Measurements from ENCODE around the gene GRIK4.

Gene GRIK4

DNA sequence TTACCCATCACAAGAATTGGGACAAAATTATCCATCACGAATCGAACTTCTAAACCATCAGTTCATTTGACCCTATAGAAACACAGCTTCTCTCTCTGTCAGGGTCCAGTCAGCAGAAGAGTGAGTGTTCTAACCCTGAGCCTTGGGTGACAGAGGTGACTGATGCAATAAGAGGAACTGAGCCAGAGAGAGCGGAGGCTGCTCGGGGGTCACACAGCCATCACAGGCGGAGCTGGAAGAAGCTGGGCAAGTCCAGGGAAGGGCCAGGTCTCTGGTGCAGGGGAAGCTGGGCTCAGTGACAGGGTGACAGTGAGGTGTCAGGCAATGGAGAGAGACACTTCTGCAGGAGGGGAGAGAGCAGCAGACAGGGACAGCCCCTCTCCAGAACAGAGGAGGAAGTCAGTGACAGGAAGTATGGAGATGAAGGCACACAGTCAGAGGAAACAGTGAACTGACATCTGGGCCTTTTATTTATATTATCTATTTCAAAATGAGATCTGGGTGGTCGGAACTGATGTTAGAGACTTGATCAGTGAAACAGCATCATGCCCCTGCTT lies 328.4 kb downstream of the GRIK4 start:
- H3K27ac ChIP-seq (ENCODE audit: low read depth, low read length, poor library complexity, severe bottlenecking): no peak overlapping the region
- no peak overlapping the region for H3K9ac ChIP-seq (ENCODE audit: low read length)
- H3K4me3 ChIP-seq (ENCODE audit: low read depth, low read length, poor library complexity, severe bottlenecking): no peak overlapping the region
- H2AFZ ChIP-seq (ENCODE audit: low read length): no peak overlapping the region
- no peaks in the 10 kb centered on the region for H3K9me3 ChIP-seq (ENCODE audit: low read length)
- H3K36me3 ChIP-seq (ENCODE audit: insufficient read depth, low read length): no peaks in the 10 kb centered on the region
- no peaks in the 10 kb centered on the region for H3F3A ChIP-seq (ENCODE audit: insufficient read depth, low read length)
- H3K79me2 ChIP-seq (ENCODE audit: insufficient read depth, low read length): no peaks in the 10 kb centered on the region
- H3K27me3 ChIP-seq (ENCODE audit: insufficient read depth, low read length): no peaks in the 10 kb centered on the region
- no peak overlapping the region for H3K4me2 ChIP-seq (ENCODE audit: low read length)
- no peaks in the 10 kb centered on the region for H3K9me2 ChIP-seq (ENCODE audit: low read depth, low read length)
- TF ChIP-seq, protein P1, sequence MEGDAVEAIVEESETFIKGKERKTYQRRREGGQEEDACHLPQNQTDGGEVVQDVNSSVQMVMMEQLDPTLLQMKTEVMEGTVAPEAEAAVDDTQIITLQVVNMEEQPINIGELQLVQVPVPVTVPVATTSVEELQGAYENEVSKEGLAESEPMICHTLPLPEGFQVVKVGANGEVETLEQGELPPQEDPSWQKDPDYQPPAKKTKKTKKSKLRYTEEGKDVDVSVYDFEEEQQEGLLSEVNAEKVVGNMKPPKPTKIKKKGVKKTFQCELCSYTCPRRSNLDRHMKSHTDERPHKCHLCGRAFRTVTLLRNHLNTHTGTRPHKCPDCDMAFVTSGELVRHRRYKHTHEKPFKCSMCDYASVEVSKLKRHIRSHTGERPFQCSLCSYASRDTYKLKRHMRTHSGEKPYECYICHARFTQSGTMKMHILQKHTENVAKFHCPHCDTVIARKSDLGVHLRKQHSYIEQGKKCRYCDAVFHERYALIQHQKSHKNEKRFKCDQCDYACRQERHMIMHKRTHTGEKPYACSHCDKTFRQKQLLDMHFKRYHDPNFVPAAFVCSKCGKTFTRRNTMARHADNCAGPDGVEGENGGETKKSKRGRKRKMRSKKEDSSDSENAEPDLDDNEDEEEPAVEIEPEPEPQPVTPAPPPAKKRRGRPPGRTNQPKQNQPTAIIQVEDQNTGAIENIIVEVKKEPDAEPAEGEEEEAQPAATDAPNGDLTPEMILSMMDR (IDR thresholded peaks at IDR 0.05; ENCODE audit: low read length): no peak
- TF ChIP-seq EZH2 (IDR thresholded peaks at IDR 0.05; ENCODE audit: borderline replicate concordance, low read length): no peak
- H4K20me1 ChIP-seq (ENCODE audit: insufficient read depth, low read length): no peaks in the 10 kb centered on the region
- no peaks in the 10 kb centered on the region for H3K4me1 ChIP-seq (ENCODE audit: insufficient read depth, low read length, severe bottlenecking)

DNA sequence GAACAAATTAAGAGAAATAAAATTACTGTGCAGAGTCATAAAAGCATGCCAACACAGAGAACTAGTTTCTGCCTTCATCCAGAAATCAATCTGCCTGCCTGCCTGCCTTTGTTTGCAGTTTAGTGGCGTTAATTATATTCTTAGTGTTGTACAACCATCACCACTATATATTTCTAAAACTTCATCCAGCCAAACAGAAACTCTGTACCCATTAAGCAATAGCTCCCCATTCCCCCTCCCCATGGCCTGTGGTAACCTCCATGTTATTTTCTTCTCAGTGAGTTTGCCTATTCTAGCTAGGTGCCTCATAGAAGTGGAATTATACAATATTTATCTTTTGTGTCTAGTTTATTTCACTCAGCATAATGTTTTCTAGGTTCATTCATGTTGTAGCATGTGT lies 329.1 kb downstream of the GRIK4 start:
- Histone ChIP-seq H3K4me2 (ENCODE audit: low read length) (no peak overlapping the region), H3K36me3 (ENCODE audit: insufficient read depth, low read length) (no peaks in the 10 kb centered on the region), H3K9me3 (ENCODE audit: low read length) (no peaks in the 10 kb centered on the region), H3K79me2 (ENCODE audit: insufficient read depth, low read length) (no peaks in the 10 kb centered on the region), H3F3A (ENCODE audit: insufficient read depth, low read length) (no peaks in the 10 kb centered on the region), H3K9me2 (ENCODE audit: low read depth, low read length) (no peaks in the 10 kb centered on the region), H3K4me3 (ENCODE audit: low read depth, low read length, poor library complexity, severe bottlenecking) (no peak overlapping the region), H2AFZ (ENCODE audit: low read length) (no peak overlapping the region), H3K27ac (ENCODE audit: low read depth, low read length, poor library complexity, severe bottlenecking) (no peak overlapping the region), H4K20me1 (ENCODE audit: insufficient read depth, low read length) (no peaks in the 10 kb centered on the region), H3K9ac (ENCODE audit: low read length) (no peak overlapping the region), H3K4me1 (ENCODE audit: insufficient read depth, low read length, severe bottlenecking) (no peaks in the 10 kb centered on the region), H3K27me3 (ENCODE audit: insufficient read depth, low read length) (no peaks in the 10 kb centered on the region)
- TF ChIP-seq, protein P1 (IDR thresholded peaks at IDR 0.05; ENCODE audit: low read length): no peak
- TF ChIP-seq EZH2 (IDR thresholded peaks at IDR 0.05; ENCODE audit: borderline replicate concordance, low read length): no peak

DNA sequence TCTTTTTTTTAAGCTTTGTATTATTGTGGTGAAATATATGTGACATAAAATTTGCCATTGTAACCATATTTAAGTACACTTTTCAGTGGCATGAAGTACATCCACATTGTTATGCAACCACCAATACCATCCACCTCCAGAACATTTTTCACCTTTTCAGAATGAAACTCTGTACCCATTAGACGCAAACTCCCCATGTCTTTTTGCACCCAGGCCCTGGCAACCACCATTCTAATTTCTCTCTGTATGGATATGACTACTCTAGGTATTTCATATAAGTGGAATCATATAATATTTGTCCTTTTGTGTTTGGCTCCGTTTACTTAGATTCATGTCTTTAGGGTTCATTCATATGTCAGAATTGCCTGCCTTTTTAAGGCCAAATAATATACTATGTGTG lies 329.5 kb downstream of the GRIK4 start:
- Histone ChIP-seq H3K4me2 (ENCODE audit: low read length) (no peak overlapping the region), H3K4me1 (ENCODE audit: insufficient read depth, low read length, severe bottlenecking) (no peaks in the 10 kb centered on the region), H2AFZ (ENCODE audit: low read length) (no peak overlapping the region), H3K9ac (ENCODE audit: low read length) (no peak overlapping the region), H3K27me3 (ENCODE audit: insufficient read depth, low read length) (no peaks in the 10 kb centered on the region), H3K27ac (ENCODE audit: low read depth, low read length, poor library complexity, severe bottlenecking) (no peak overlapping the region), H3K9me3 (ENCODE audit: low read length) (no peaks in the 10 kb centered on the region), H3K36me3 (ENCODE audit: insufficient read depth, low read length) (no peaks in the 10 kb centered on the region), H3F3A (ENCODE audit: insufficient read depth, low read length) (no peaks in the 10 kb centered on the region), H3K9me2 (ENCODE audit: low read depth, low read length) (no peaks in the 10 kb centered on the region), H3K4me3 (ENCODE audit: low read depth, low read length, poor library complexity, severe bottlenecking) (no peak overlapping the region), H4K20me1 (ENCODE audit: insufficient read depth, low read length) (no peaks in the 10 kb centered on the region), H3K79me2 (ENCODE audit: insufficient read depth, low read length) (no peaks in the 10 kb centered on the region)
- TF ChIP-seq, protein P1 (IDR thresholded peaks at IDR 0.05; ENCODE audit: low read length): no peak
- TF ChIP-seq EZH2 (IDR thresholded peaks at IDR 0.05; ENCODE audit: borderline replicate concordance, low read length): no peak

All from OCI-LY1 (cell line).